OCI-LY1 (cell line): ENCODE data around the gene SERPINE3.

Source experiments
- H2AFZ ChIP-seq: fragments of 200-600 bp; sonication (generic), shearing (Covaris generic); 2 replicates; pipeline ENCODE4 v1.6.0; 2014; ENCODE audit warnings: antibody characterized with exemption, mild to moderate bottlenecking, low read length
- H3F3A ChIP-seq: fragments of 200-600 bp; sonication (generic), shearing (Covaris generic); 2 replicates; pipeline ENCODE4 v1.6.0; 2014; ENCODE audit warnings: mild to moderate bottlenecking, antibody characterized with exemption, low read length, moderate library complexity; ENCODE audit not compliant: insufficient read depth
- H3K27ac ChIP-seq: fragments of 200-600 bp; sonication (generic); 2 replicates; pipeline ENCODE4 v1.5.1; 2014; ENCODE audit warnings: low read length, mixed run types, mild to moderate bottlenecking, low read depth; ENCODE audit not compliant: poor library complexity, severe bottlenecking
- H3K27me3 ChIP-seq: fragments of 200-600 bp; sonication (generic); 2 replicates; pipeline ENCODE4 v1.6.0; 2014; ENCODE audit warnings: antibody characterized with exemption, mild to moderate bottlenecking, low read length, moderate library complexity; ENCODE audit not compliant: insufficient read depth
- H3K36me3 ChIP-seq: fragments of 200-600 bp; sonication (generic); 2 replicates; pipeline ENCODE4 v1.6.1; 2014; ENCODE audit warnings: mild to moderate bottlenecking, antibody characterized with exemption, low read length, moderate library complexity, mixed read lengths; ENCODE audit not compliant: insufficient read depth
- H3K4me1 ChIP-seq: fragments of 200-600 bp; sonication (generic); 2 replicates; pipeline ENCODE4 v1.5.1; 2014; ENCODE audit warnings: mild to moderate bottlenecking, low read length, moderate library complexity; ENCODE audit not compliant: insufficient read depth, severe bottlenecking
- H3K4me2 ChIP-seq: fragments of 200-600 bp; sonication (generic), shearing (Covaris generic); 2 replicates; pipeline ENCODE4 v1.6.1; 2014; ENCODE audit warnings: low read length
- H3K4me3 ChIP-seq: fragments of 200-600 bp; sonication (generic); 2 replicates; pipeline ENCODE4 v1.5.1; 2014; ENCODE audit warnings: low read length, low read depth, mild to moderate bottlenecking, mixed read lengths; ENCODE audit not compliant: poor library complexity, severe bottlenecking
- H3K79me2 ChIP-seq: fragments of 200-600 bp; shearing (Covaris generic); 2 replicates; pipeline ENCODE4 v1.6.1; 2016; ENCODE audit warnings: mixed run types, low read length, mixed read lengths; ENCODE audit not compliant: insufficient read depth
- H3K9ac ChIP-seq: fragments of 200-600 bp; sonication (generic), shearing (Covaris generic); 2 replicates; pipeline ENCODE4 v1.6.1; 2014; ENCODE audit warnings: mild to moderate bottlenecking, low read length, mixed read lengths
- H3K9me2 ChIP-seq: fragments of 200-600 bp; sonication (generic), shearing (Covaris generic); 2 replicates; pipeline ENCODE4 v1.6.1; 2014; ENCODE audit warnings: low read depth, mild to moderate bottlenecking, low read length, mixed read lengths
- H3K9me3 ChIP-seq: fragments of 200-600 bp; shearing (Covaris generic); 2 replicates; pipeline ENCODE4 v1.6.1; 2014; ENCODE audit warnings: low read length, mixed read lengths
- H4K20me1 ChIP-seq: fragments of 200-600 bp; sonication (generic), shearing (Covaris generic); 2 replicates; pipeline ENCODE4 v1.6.0; 2016; ENCODE audit warnings: mild to moderate bottlenecking, low read length; ENCODE audit not compliant: insufficient read depth
- CTCF ChIP-seq: fragments of 200-600 bp; sonication (generic), shearing (Covaris generic); IDR thresholded peaks from 2 replicates; pipeline ENCODE4 v1.5.1; 2017; ENCODE audit warnings: mild to moderate bottlenecking, antibody characterized with exemption, low read length, moderate library complexity, mixed read lengths
- EZH2 ChIP-seq: fragments of 200-600 bp; sonication (generic), shearing (Covaris generic); IDR thresholded peaks from 2 replicates; pipeline ENCODE4 v1.8.0; 2017; ENCODE audit warnings: borderline replicate concordance, mixed run types, mild to moderate bottlenecking, antibody characterized with exemption, low read length, moderate library complexity, mixed read lengths

SERPINE3 gene

GRCh38 chr13:51355217-51355616 is 15.7 kb downstream of the SERPINE3 start:
- TF ChIP-seq CTCF (no peak), EZH2 (no peak)
- Histone ChIP-seq H3K9ac (no peak overlapping the region), H2AFZ (no peak overlapping the region), H3K79me2 (no peaks in the 10 kb centered on the region), H3K36me3 (0 out of 2 replicates have a peak, but pooled peaks cover under 1% of the 10 kb centered on the region), H3K4me1 (no peaks in the 10 kb centered on the region), H4K20me1 (no peaks in the 10 kb centered on the region), H3K27ac (no peak overlapping the region), H3K9me2 (no peaks in the 10 kb centered on the region), H3K27me3 (no peaks in the 10 kb centered on the region), H3K4me2 (no peak overlapping the region), H3K4me3 (no peak overlapping the region), H3K9me3 (no peaks in the 10 kb centered on the region), H3F3A (no peaks in the 10 kb centered on the region; the same call in 1 of the 2 replicates)

- H3K27me3 ChIP-seq = no peaks in the 10 kb centered on the region
- H3F3A ChIP-seq = no peaks in the 10 kb centered on the region
- H3K9me3 ChIP-seq = no peaks in the 10 kb centered on the region
- no peak overlapping the region for H3K4me3 ChIP-seq
- H2AFZ ChIP-seq = no peak overlapping the region
- peaks cover 20% of the 10 kb centered on the region for H3K36me3 ChIP-seq
- H3K27ac ChIP-seq = no peak overlapping the region
- no peaks in the 10 kb centered on the region for H3K4me1 ChIP-seq
- TF ChIP-seq EZH2 = no peak
- TF ChIP-seq CTCF = no peak
- no peaks in the 10 kb centered on the region for H4K20me1 ChIP-seq
- no peaks in the 10 kb centered on the region for H3K79me2 ChIP-seq
- H3K9ac ChIP-seq = no peak overlapping the region
- H3K9me2 ChIP-seq = no peaks in the 10 kb centered on the region
- no peak overlapping the region for H3K4me2 ChIP-seq
Observed at GRCh38 chr13:51357928-51358595, 18.6 kb downstream of the SERPINE3 start.

- TF ChIP-seq EZH2 = no peak
- TF ChIP-seq CTCF = no peak
- no peaks in the 10 kb centered on the region for H3K4me1 ChIP-seq
- no peak overlapping the region for H3K4me3 ChIP-seq
- no peaks in the 10 kb centered on the region for H3K9me2 ChIP-seq
- no peak overlapping the region for H3K4me2 ChIP-seq
- no peak overlapping the region for H3K27ac ChIP-seq
- H3K9me3 ChIP-seq = no peaks in the 10 kb centered on the region
- no peaks in the 10 kb centered on the region for H3F3A ChIP-seq
- H3K9ac ChIP-seq = no peak overlapping the region
- H3K27me3 ChIP-seq = no peaks in the 10 kb centered on the region
- peaks cover 28% of the 10 kb centered on the region for H3K36me3 ChIP-seq
- no peaks in the 10 kb centered on the region for H3K79me2 ChIP-seq
- H4K20me1 ChIP-seq = no peaks in the 10 kb centered on the region
- H2AFZ ChIP-seq = no peak overlapping the region
Observed at GRCh38 chr13:51359352-51359751, 19.9 kb downstream of the SERPINE3 start.
